ENCODE measurements around the gene GRM7.

DNA sequence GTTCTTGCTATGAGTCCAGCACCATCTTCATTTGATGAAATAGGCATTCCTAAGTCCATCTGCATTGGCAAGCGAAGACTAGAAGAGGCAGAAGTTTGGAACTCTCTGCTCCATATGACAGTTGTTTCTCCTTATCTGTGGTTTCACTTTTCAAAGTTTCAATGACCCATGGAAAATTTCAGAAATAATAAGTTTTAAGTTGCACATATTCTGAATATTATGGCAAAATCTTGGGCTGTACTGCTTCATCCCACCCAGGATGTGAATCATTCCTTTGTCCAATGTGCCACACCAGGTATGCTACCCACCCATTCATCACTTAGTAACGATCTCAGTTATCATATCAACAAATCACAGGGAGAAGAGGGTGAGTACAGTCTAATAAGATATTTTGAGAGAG is 647.9 kb downstream of the GRM7 start:
- TF ChIP-seq, protein P1, sequence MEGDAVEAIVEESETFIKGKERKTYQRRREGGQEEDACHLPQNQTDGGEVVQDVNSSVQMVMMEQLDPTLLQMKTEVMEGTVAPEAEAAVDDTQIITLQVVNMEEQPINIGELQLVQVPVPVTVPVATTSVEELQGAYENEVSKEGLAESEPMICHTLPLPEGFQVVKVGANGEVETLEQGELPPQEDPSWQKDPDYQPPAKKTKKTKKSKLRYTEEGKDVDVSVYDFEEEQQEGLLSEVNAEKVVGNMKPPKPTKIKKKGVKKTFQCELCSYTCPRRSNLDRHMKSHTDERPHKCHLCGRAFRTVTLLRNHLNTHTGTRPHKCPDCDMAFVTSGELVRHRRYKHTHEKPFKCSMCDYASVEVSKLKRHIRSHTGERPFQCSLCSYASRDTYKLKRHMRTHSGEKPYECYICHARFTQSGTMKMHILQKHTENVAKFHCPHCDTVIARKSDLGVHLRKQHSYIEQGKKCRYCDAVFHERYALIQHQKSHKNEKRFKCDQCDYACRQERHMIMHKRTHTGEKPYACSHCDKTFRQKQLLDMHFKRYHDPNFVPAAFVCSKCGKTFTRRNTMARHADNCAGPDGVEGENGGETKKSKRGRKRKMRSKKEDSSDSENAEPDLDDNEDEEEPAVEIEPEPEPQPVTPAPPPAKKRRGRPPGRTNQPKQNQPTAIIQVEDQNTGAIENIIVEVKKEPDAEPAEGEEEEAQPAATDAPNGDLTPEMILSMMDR (IDR thresholded peaks at IDR 0.05; ENCODE audit: poor library complexity, severe bottlenecking) = no peak
- TF ChIP-seq TAF1 (IDR thresholded peaks at IDR 0.05; ENCODE audit: low read depth) (no peak), EZH2 (IDR thresholded peaks at IDR 0.05; ENCODE audit: borderline replicate concordance, insufficient read depth, low read length, poor library complexity, severe bottlenecking) (no peak), POLR2AphosphoS5 (IDR thresholded peaks at IDR 0.05) (no peak), EP300 (conservative IDR thresholded peaks at IDR 0.05; ENCODE audit: poor library complexity, severe bottlenecking) (no peak), SMC3 (conservative IDR thresholded peaks at IDR 0.05; ENCODE audit: poor library complexity) (no peak), RAD21 (conservative IDR thresholded peaks at IDR 0.05) (no peak), MXI1 (conservative IDR thresholded peaks at IDR 0.05; ENCODE audit: poor library complexity, severe bottlenecking) (no peak)
